Stimulated activated CD4-positive, alpha-beta T cell treated with anti-CD3 and anti-CD28 coated beads, Interleukin-12 subunit alpha, Interleukin-12 subunit beta, amount 100 ng/mL, for 24 hours (primary cell): ENCODE results near the gene PHC3.

Experiments
- DNase-seq, 2 experiments: peaks; one replicate each; pipeline ENCODE4 v3.0.0-alpha.2; 2020; ENCODE audit warnings: low read depth in 2 of 2

PHC3 gene

DNA sequence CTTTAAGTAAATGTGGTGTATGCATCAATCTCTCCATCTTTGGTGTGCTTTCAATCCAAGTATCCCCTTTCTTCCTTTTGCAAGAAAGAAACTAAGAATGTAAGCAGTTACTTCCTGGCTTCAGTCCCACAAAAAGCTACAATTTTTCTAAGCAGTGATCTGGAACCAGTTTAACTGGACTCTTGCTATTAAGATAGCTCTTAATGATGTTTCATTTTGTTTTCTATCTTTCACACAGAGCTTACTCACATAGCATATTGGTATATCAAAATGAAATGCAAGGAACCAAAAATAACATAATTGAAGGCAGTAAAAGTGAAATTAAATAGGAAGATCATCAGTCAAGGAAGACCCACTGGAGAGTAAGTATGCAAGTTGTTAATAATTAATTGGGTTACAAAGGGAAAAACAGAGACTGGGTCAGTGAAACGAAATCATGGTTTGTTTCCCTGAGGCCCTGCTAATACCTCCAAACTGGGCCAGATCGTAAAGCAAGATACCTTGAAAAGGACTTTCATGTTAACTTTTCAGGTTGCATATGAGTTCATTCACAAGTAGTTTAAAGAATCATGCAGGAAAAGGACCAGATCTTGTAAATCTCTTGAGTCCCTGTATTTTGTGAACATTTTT, 101.9 kb downstream of the PHC3 start:
- no peak for DNase-seq

DNA sequence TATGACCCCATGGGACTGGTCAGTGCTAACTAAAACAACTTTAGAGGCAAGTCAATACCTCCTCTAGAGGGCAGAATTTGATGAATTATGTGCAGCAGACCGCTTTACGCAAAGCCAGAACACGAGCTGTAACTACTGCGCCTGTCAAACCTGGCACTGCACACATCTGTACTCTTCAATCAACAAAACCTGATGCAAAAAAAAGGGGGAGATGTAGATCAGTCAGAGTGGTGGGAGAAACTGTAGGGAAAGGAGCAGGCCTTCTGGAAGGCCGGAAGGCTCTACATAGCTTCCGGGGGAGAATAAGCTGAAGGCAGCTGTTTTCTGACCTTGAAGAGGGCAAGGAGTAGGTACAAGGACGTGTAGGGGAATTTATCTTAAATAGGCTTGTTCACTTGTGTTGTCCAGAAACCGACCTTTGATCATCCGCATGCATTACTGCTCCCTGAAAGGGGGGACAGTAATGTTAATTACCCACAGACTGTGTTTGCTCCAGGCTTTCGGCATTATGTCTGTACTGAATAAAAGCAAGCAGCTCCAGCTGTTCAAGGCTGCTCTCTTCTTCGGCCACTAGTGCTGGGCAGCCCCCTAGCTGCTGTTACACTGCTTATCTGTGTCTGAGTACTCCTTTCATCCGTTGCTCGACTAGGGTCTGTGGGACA, 102.8 kb downstream of the PHC3 start:
- DNase-seq: no peak

DNA sequence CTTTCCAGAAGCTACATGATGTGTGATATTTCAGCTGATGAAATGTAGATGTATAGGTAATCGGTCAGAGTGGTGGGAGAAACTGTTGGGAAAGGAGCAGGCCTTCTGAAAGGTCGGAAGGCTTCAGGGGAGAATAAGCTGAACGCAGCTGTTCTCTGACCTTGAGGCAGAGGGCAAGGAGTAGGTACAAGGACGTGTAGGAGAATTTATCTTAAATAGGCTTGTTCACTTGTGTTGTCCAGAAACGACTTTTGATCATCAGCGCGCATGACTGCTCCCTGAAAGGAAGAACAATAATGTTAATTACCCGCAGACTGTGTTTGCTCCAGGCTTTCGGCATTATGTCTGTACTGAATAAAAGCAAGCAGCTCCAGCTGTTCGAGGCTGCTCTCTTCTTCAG, 104.2 kb downstream of the PHC3 start:
- DNase-seq: no peak

DNA sequence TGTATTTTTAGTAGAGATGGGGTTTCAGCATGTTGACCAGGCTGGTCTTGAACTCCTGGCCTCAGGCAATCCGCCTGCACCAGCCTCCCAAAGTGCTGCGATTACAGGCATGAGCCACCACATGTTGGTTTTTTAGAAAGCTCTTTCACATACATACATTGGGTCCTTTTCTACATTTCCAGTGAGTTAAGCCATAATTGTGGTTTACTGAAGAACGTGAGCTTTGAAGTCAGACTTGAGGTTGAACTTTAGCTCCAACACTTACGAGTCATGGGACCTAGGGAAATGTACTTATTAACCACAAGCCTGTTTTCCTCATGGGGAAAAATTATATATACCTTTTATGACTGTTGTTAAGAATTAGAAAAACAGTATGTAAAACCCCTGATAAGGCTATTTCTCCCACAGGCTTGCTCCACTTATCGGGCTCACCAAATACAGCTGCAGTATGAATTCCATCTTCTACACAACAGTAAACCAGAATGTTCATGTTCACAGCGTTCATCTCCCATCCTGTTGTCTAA, 104.8 kb downstream of the PHC3 start:
- DNase-seq: no peak

DNA sequence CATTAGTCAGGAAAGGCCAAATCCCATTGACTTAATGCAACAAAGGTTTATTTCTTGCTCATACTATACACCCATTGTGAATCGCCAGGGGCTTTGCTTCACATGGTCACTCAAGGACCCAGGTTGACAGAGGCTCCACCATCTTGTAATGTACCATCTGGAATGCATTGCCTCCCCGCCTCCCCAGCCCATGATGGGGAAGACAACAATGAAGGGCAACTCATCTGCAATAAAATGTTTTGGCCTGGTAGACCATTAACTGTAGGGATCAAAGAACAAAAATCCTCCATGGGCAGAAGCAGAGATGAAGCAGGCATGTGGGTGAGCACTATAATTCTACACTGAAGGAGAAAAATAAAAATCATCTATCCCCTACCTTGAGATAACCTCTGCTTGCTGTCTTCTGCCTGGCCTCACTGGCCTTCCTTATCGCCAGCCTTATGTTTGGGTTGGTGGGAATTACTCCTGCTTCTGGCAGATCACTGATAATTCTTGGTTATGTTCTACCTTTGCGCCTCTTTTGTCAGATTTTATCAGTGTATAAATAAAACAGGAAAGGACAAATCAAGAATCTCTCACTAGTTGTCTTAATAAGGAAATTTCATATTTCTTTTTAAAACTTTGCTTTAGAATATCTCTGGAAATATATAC, 106.0 kb downstream of the PHC3 start:
- DNase-seq: no peak

DNA sequence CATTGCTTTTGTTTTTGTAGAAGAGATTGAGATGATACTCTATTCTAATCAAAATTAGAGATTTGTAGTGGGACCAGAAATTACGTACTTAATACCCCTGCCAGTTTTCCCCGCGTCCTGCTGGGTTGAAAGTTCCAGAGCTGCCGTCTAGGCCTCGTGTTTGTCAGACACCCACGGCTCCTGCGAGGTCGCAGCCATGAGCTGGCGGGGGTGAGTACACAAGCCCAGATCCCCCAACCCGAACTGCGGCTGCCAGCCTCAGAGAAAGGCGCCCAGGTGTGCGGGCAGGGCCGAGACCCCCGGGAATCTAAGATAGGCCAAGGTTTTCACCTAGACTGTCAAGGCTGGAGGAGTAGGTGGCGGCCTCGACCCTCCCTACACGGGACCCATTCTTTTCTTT, 117.4 kb downstream of the PHC3 start:
- DNase-seq: no peak

DNA sequence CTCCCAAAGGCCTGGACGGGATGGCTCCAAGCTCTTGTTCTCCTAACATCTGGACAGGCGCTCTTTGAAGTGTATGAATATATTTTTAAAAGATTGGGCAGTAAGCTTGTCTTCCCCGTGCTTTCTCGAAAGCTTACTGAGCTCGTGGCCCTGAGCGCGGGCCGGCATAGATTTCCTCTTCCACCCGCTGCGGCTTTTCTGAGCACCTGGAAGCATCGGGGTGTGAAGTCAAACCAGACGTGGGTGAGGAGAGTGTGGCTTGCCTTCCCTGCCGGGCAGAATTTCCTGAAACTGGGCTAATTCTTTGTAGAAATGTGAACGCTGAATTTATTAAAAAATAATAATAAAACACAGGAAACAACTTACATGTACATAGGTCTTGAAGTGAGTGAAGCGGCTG, 117.8 kb downstream of the PHC3 start:
- no peak for DNase-seq

DNA sequence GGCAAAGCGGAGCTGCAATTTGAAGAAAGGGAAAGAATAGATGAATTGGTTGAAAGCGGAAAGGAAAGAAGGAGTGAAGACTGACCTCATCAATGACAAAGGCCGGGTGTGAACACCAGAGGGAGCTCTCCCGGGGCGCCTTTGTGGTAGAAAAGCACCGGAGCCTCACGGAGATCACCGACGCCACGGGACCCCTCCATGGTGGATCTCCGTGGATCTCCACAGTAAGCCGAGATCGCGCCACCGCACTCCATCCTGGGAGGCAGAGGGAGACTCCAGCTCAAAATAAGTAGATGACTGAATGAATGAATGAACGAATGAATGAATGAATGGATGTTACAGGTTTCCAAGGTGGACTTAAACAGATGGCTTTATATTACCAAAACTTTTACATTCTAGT, 118.8 kb downstream of the PHC3 start:
- no peak for DNase-seq

DNA sequence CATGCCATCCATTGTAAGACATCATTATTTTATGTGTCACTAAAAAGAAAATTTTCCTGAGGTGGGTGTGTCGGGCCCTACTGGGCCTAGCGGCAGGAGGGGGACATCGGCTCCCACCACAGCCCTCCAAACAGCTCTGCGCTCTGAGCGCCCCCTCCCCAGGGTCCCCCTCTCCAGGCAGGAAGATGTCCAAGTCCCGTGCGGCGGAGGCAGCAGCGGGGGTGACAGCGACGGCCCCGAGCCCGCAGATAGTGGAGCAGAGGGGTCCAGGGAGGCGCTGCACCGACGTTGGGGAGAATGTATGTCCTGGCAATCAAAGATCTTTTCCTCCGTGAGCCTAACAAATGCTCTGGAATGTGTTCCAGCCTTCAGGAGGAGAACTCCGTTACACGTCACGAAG, 119.5 kb downstream of the PHC3 start:
- DNase-seq: no peak

DNA sequence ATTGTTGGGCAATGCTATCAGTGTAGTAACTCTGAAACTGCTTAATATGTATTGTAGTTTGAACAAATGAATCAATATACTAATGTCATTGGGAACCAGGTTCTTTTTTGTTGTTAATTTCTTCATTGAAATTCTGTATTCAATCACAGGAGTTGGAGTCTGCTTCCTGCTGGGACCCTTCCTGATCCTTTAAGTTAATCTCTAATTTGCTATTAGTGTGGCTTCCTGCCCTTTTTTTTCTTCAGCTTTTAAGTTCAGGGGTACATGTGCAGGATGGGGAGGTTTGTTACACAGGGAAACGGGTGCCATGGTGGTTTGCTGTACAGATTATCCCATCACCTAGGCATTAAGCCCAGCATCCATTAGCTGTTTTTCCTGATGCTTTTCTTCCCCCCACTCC, 122.1 kb downstream of the PHC3 start:
- DNase-seq: no peak

DNA sequence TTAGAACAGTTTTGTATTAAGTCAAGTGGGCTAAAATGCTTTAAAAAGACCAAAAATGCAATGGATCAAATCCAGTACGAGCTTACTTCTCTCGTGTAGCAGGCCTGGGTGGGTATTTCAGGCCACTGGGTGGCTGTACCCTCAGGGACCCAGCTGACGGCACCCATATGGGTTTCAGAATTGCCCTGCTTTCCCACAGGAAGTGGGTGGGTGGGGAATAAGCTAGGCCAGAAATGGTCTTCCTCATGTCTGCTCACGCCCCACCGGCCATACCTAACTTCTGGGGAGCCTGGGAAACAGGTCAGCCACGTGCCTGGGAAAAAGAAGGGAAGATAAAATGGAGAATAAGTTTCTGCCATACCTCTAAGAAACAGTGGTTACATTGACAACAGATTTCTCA, 123.4 kb downstream of the PHC3 start:
- no peak for DNase-seq

DNA sequence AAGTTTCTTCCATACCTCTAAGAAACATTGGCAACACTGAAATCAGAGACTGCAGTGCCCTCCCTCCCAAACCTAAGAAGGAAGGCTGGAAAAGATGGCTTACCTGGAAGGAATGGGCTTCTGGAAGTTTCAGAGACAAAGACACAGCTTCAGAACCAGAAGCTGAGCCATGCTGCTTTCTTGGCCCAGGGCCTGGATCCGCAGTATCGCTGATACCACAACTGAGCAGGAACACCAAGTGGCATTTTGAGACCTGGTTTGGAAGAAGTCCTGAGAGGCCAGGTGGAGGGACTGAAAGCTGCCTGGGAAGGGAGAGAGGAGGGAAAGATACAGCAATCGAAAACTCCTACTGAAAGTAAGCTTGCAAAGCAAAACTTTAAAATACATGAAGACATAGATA, 124.0 kb downstream of the PHC3 start:
- DNase-seq: no peak

DNA sequence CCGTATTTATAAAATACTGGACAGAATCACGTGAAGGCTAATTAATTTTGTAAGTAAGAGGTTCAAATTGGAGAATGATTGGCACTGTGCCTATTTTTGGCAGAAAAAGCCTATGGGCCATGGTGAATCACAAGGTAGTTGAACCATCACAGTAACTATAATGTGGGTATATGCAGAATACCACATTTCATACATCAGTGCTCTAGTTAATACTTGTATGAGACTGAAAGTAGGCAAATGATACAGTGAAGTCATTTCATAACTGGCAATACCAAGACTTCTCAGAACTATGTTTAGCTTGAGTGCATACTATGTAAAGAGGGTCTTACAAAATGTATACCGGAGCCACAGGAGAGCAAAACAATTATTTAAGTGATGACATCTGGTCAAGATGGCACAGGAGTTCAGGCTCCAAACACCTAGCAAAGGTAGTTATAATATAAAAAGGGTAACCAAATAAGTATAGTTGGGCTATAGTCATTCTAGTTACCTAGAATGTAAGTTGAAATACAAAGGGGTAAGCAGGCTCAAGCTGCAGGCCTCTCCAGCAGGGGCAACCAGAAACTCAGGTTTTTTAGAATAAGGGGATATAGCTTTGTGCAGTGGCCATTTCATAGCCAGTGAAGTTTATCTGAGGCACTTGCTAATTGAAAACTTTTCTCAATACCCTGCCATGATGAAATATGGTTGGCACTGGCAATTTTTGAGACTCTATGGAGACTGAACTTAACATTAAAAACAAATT, 124.7 kb downstream of the PHC3 start:
- no peak for DNase-seq

DNA sequence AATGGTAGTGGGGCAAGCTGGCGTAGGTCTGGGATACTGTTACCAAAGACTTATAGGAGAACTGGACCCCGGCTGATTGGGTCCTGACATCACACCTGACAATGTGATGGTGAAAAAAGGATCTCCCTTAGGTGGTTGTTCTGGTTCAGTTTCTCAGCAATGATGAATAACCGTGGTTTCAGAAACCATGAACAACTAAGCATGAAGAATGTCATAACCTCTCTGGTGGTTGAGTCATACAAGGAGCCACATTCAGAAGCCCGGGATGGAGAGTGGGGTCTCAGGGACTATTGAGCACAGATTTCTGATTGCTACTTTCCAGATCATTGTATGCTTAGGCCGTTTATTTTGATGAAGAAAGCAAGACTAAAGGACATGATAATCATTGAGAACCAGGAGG, 126.3 kb downstream of the PHC3 start:
- peak in 1 of 2 experiments; percentile 1 for DNase-seq

DNA sequence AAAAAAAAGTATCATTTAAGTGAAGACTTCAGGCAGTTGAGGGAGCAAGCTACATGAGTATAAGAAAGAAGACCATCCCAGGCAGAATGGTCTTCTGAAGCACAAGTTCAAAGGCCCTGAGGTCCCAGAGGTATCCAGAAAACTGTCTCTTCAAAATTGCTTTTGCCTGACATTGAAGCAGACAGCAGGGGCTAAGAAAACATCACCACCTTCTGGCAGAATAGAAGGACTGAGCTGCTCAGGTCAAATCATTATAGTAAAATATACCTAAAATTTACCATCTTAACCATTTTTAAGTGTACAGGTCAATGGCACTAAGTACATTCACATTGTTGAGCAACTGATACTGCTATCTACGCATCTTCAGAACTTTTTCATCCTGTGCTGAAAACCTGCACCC, 127.3 kb downstream of the PHC3 start:
- DNase-seq: no peak

DNA sequence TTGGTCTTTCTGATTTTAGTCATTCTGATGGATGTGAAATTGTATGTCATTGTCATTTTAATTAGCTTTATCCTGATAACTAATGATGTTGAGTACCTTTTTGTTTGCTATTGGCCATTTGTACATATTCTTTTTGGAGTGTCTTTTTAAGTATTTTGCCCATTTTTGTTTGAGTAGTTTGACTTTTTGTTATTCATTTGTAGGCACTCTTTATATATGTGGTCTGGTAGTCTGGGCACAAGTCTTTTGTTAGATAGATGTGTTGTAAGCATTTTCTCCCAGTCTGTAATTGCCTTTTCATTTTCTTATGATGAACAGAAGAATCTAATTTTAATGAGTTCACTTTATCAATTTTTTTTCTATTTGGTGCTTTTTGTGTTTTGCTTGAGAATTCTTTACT, 129.1 kb downstream of the PHC3 start:
- DNase-seq: no peak

DNA sequence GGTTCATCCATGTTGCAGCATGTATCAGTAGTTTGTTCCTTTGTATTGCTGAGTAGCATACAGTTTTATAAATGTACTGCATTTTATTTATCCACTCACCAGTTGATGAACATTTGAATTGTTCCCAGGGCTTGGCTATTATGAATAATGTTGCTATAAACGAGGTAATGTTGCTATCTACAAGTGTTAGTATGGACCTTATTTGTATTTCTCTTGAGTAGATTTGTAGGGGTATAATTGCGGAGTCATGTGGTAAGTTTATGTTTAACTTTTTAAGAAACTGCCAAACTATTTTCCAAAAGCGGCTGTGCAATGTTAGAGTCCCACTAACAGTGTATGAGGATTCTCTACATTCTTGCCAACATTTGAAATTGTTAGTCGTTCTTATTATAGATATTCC, 130.8 kb downstream of the PHC3 start:
- DNase-seq: no peak

DNA sequence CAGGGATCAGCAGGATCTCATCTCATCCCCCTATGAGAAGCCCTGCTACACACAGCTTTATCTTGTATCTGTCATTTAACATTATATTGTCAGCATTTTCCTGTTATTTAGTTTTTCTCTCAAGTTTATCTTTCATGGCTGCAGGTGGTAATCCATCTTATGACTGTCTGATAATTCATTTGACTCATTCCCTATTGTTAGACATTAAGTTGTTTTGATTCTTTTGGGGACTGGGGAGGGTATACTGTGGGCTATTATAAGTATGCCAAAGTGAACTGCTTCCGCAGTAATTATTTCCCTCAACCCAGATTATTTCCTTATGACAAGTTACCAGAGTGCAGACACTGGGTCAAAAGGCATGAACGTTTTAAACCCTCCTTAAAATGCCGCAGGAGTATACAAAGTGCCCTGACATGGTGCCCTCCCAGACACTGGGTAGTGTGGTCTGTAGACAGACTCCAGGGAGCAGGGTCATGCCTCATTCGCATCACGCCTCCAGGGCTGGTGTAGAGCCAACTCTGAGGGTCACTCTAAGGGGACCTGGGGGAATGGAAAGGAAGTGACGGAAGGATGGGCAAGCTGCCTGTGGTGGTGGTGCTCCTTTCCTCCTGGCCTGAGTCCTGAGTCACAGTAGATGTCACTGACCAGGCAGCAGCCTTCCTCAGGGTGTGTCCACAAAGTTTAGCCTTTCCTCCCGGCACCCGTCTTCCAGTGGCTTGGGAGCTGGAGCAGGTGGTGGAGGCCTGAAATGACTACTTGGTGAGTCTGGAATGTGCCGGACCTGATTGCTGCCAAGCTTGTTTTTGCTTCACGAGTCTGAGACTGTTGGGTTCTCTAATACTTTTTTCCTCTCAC, 132.2 kb downstream of the PHC3 start:
- DNase-seq: no peak

DNA sequence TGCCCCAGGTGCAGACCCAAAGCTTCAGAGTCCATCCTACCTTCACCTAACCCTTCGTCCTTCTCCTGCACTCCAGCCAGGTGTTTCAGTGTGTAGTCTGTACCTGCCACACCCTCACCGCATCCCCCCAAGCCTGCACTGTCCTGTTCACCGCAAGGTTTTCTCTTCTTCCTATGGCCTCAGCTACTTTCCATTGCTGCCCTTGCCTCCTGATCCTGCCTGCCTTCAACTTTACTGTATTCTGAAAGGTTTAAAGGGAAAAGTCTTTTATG, 134.5 kb downstream of the PHC3 start:
- no peak for DNase-seq

DNA sequence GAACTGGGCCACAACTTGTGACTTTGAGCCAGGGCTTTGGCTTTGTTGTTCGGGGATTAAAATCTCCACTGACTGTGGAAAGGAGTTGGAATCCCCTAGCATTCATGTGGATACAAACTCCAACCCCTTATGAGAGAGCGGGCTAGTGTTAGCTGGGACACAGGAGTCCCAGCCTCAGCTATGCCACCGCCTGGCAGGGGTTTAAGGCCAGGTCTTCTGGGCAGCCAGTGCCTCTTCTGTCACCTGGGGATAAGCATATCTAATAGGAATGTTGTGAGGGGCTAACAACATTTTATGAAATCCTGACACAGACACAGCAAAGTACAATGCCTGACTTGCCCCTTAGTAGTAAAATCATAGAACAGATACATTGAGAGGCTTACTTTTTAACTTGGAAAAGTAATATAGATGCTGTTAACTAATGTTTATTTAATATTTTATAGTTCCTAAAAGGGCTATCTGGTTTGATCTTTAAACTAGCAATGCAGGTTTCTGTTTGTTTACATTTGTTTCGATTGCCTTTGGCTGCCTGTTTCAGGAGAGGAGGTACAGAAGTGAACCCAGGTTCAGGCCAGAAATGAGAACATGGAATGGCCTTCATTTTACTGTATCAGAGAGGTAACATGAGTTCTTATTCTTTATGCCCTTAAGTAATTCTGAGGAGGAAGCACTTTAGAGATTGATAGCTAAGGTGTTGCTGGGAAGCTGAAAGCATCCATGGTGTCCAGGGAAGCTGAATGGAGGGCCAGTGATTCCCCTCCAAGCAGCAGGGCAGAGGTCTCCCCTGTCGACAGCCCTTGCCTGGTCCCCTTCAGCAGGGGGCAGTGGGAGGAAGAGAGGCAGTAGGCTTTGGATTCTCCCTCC, 135.0 kb downstream of the PHC3 start:
- no peak for DNase-seq

DNA sequence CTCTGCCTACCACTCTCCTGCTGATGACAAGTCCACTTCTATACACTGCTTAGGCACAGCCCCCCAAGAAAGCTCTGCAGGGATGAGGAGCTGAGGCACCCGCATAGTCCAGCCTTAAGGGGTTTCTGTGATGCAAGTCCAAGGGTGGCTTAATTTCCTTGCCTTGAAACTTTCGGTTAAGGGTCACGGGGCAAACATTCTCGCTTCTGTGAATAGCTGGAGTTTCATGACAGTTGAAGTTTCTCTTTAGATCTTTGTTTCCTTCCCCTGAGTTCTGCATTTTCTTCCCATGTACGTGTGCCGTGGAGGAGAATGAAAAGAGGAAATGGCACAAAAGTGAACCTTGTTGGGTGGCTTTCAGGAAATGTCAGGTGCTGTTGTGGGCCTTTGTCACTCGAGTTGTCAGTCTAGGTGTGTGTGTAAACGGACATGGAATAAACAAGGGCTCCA, 136.7 kb downstream of the PHC3 start:
- DNase-seq: no peak
